HepG2 (cell line): ENCODE measurements around the gene UBAC2. TPM values are rescaled to one million over a fixed set of nuclear protein-coding genes. Genes with fewer than 3 reads are reported as not detected.

Experiments used
- ATAC-seq: fragments of 200-7000 bp; cut with Tn5 transposase; 3 replicates; pipeline ENCODE4 v1.9.1; 2020; ENCODE audit warnings: mild to moderate bottlenecking, moderate library complexity
- BruUV-seq: library from RNA; stranded (reverse); fragments of 400-500 nt; replicated peaks from 2 replicates; lab custom pipeline; 2021; lab: Mats Ljungman, UMichigan
- CTCF ChIA-PET: fragments of 300-600 bp; formaldehyde crosslinking; extraction: SDS; loops from one replicate; lab custom pipeline; 2021; ENCODE audit warnings: low total read pairs, inconsistent platforms, low intra/inter-chr PET ratio; lab: Yijun Ruan, JAX
- POLR2A ChIA-PET: fragments of 350-600 bp; sonication (Branson Sonifier 250); formaldehyde crosslinking; loops from one replicate; lab custom pipeline; 2020; ENCODE audit warnings: antibody characterized with exemption, inconsistent platforms; lab: Yijun Ruan, JAX
- DNase-seq: peaks from one replicate; pipeline ENCODE4 v3.0.0-alpha.2; 2015; ENCODE audit warnings: low spot score
- FAIRE-seq: peaks from 3 replicates; lab custom pipeline; 2011; peaks lifted over from hg19 to GRCh38; lab: Jason Lieb, UNC
- H2AFZ ChIP-seq: one replicate; pipeline ENCODE4 v1.6.1; 2011; ENCODE audit warnings: low read length, inconsistent platforms
- H3K27ac ChIP-seq: fragments of 300-600 bp; 3 replicates; pipeline ENCODE4 v1.8.0; 2011; ENCODE audit warnings: mixed run types, mild to moderate bottlenecking, mixed read lengths, low read length, inconsistent platforms; ENCODE audit not compliant: insufficient read depth; ENCODE audit errors: extremely low read length
- H3K27me3 ChIP-seq, 2 experiments: fragments of 200-600 bp in 1 of 2; 2 replicates in 1 of 2; 3 replicates in 1 of 2; pipeline versions ENCODE4 v1.6.0 to v1.8.0; 2011; ENCODE audit warnings: low read length in 2 of 2, mild to moderate bottlenecking in 2 of 2, moderate library complexity in 2 of 2, inconsistent platforms in 1 of 2; ENCODE audit not compliant: insufficient read depth in 2 of 2, control insufficient read depth in 1 of 2
- H3K36me3 ChIP-seq, 2 experiments: fragments of 200-600 bp in 1 of 2; replicated peaks in 1 of 2; 2 replicates in 1 of 2; 3 replicates in 1 of 2; pipeline versions ENCODE4 v1.5.1 to v1.8.0; 2011; ENCODE audit warnings: low read length in 2 of 2, inconsistent platforms in 1 of 2; ENCODE audit not compliant: insufficient read depth in 2 of 2, control insufficient read depth in 1 of 2
- H3K4me1 ChIP-seq: 2 replicates; pipeline ENCODE4 v1.5.1; 2012; ENCODE audit warnings: low read length, inconsistent platforms; ENCODE audit not compliant: insufficient read depth
- H3K4me2 ChIP-seq: 2 replicates; pipeline ENCODE4 v1.6.0; 2011; ENCODE audit warnings: low read depth, low read length, inconsistent platforms
- H3K4me3 ChIP-seq, 3 experiments: fragments of 200-600 bp in 1 of 3; sonication (generic), shearing (Covaris generic) in 1 of 3; replicated peaks in 1 of 3; 2 replicates each; pipeline ENCODE4 v1.5.1; 2011 to 2016; ENCODE audit warnings: low read length in 3 of 3, inconsistent platforms in 2 of 3, low read depth in 2 of 3, mild to moderate bottlenecking in 2 of 3, control low read depth in 1 of 3, mixed read lengths in 1 of 3; ENCODE audit not compliant: insufficient read depth in 1 of 3
- H3K79me2 ChIP-seq: one replicate; pipeline ENCODE4 v1.6.1; 2011; ENCODE audit warnings: low read length, inconsistent platforms; ENCODE audit not compliant: insufficient read depth
- H3K9ac ChIP-seq: 2 replicates; pipeline ENCODE4 v1.6.0; 2011; ENCODE audit warnings: mild to moderate bottlenecking, low read depth, low read length, inconsistent platforms; ENCODE audit not compliant: insufficient read depth
- H3K9me3 ChIP-seq: 2 replicates; pipeline ENCODE4 v1.5.1; 2012; ENCODE audit warnings: mild to moderate bottlenecking, low read length
- H4K20me1 ChIP-seq: 2 replicates; pipeline ENCODE4 v1.6.0; 2011; ENCODE audit warnings: inconsistent platforms, mild to moderate bottlenecking, low read length, moderate library complexity; ENCODE audit not compliant: insufficient read depth
- HNF1B ChIP-seq: sonication (generic); formaldehyde crosslinking; IDR thresholded peaks from 2 replicates; pipeline ENCODE4 v1.5.1; 2020; ENCODE audit warnings: mild to moderate bottlenecking, moderate library complexity, missing genetic modification reagents
- NCOR1 ChIP-seq: fragments of 200-600 bp; sonication (generic); IDR thresholded peaks from 2 replicates; pipeline ENCODE4 v1.7.0; 2017; ENCODE audit warnings: antibody characterized with exemption, low read length, borderline replicate concordance
- NFKB2 ChIP-seq: sonication (generic); formaldehyde crosslinking; IDR thresholded peaks from 2 replicates; pipeline ENCODE4 v1.4.0; 2020; ENCODE audit warnings: missing genetic modification reagents, borderline replicate concordance
- NR0B2 ChIP-seq: sonication (generic); formaldehyde crosslinking; IDR thresholded peaks from 2 replicates; pipeline ENCODE4 v1.4.0; 2020; ENCODE audit warnings: mild to moderate bottlenecking, missing genetic modification reagents
- RAD51 ChIP-seq: fragments of 450-650 bp; IDR thresholded peaks from 2 replicates; pipeline ENCODE4 v1.6.1; 2016; ENCODE audit warnings: borderline replicate concordance
- SMAD3 ChIP-seq: sonication (generic); formaldehyde crosslinking; IDR thresholded peaks from 2 replicates; pipeline ENCODE4 v1.4.0; 2020; ENCODE audit warnings: missing genetic modification reagents
- SRF ChIP-seq: IDR thresholded peaks from 2 replicates; pipeline ENCODE4 v1.6.1; 2011; ENCODE audit warnings: mild to moderate bottlenecking, low read depth, low read length, moderate library complexity
- STAT6 ChIP-seq: sonication (generic); formaldehyde crosslinking; IDR thresholded peaks from 2 replicates; pipeline ENCODE4 v1.4.0; 2020; ENCODE audit warnings: missing genetic modification reagents, mild to moderate bottlenecking, borderline replicate concordance
- ZBTB46 ChIP-seq: sonication (generic); formaldehyde crosslinking; IDR thresholded peaks from 2 replicates; pipeline ENCODE4 v1.4.0; 2020; ENCODE audit warnings: mild to moderate bottlenecking, missing genetic modification reagents, borderline replicate concordance
- ZMYM3 ChIP-seq: sonication (generic); formaldehyde crosslinking; IDR thresholded peaks from 2 replicates; pipeline ENCODE4 v1.5.1; 2020; ENCODE audit warnings: mild to moderate bottlenecking, missing genetic modification reagents
- ZNF121 ChIP-seq: sonication (generic); formaldehyde crosslinking; IDR thresholded peaks from 2 replicates; pipeline ENCODE4 v1.5.0; 2020; ENCODE audit warnings: mild to moderate bottlenecking, missing genetic modification reagents
- ZNF292 ChIP-seq: sonication (generic); formaldehyde crosslinking; IDR thresholded peaks from 2 replicates; pipeline ENCODE4 v1.8.1; 2022; ENCODE audit warnings: mild to moderate bottlenecking, low read depth, missing genetic modification reagents, borderline replicate concordance
- ZNF639 ChIP-seq: conservative IDR thresholded peaks from 2 replicates; pipeline ENCODE4 v1.6.1; 2018; ENCODE audit warnings: missing genetic modification reagents
- ZNF747 ChIP-seq: sonication (generic); formaldehyde crosslinking; IDR thresholded peaks from 2 replicates; pipeline ENCODE4 v1.8.1; 2023; ENCODE audit warnings: missing genetic modification reagents, mild to moderate bottlenecking, borderline replicate concordance
- ZSCAN25 ChIP-seq: sonication (generic); formaldehyde crosslinking; IDR thresholded peaks from 2 replicates; pipeline ENCODE4 v1.8.0; 2022; ENCODE audit warnings: mild to moderate bottlenecking, missing genetic modification reagents
- WGBS: methylation state at CpG from one replicate; pipeline ENCODE4 v1.1.6; 2017; ENCODE audit warnings: low lambda C conversion rate; 5-methylcytosine and 5-hydroxymethylcytosine counted together
- in situ Hi-C: cut with HindIII; loops from 2 replicates; pipeline ENCODE4 v1.10.0; 2017; ENCODE audit warnings: low pct_unique_long_range_greater_than_20kb; ENCODE audit not compliant: extremely low pct_ligation_motif_present
- intact Hi-C: fragments of 100-400 bp; cut with micrococcal nuclease; formaldehyde crosslinking; loops from one replicate; pipeline ENCODE4 v1.10.0; 2022; ENCODE audit not compliant: unreplicated experiment
- polyA plus RNA-seq, 8 experiments: library from polyadenylated mRNA; depleted of rRNA in 3 of 8; stranded (reverse) in 7 of 8; unstranded in 1 of 8; fragments of >200 nt; fragmentation: Illumina TruSeq in 4 of 8; extraction: Trizol in 4 of 8; gene quantifications; 2 replicates each; pipeline versions ENCODE4 v1.2.1 to v1.2.3, GENCODE V29; 2011 to 2016; ENCODE audit warnings: low read depth in 4 of 8, missing spikeins in 1 of 8, mixed read lengths in 1 of 8; ENCODE audit not compliant: insufficient read depth in 1 of 8
- total RNA-seq, 5 experiments: library from RNA; depleted of rRNA; stranded (reverse); fragments of >200 nt; fragmentation: Illumina TruSeq; extraction: Trizol; gene quantifications; 2 replicates each; pipeline ENCODE4 v1.2.3, GENCODE V29; 2016; ENCODE audit warnings: low read depth in 1 of 5

UBAC2 gene
- total and polyA plus RNA-seq, 2 of the 13 experiments (the other 11 are each of a cell fraction or from before 2014, with no cell fraction given) = 61.3 to 80.8 TPM

GRCh38 chr13:99398916-99399622 lies 198.4 kb downstream of the UBAC2 start (continued):
- TF ChIP-seq ZNF747 (CRISPR knock-in tag) (no peak), NR0B2 (CRISPR knock-in tag) (no peak), ZNF121 (no peak), ZBTB46 (CRISPR knock-in tag) (no peak), NCOR1 (no peak), RAD51 (no peak)
- TF ChIP-seq, all 625 proteins: peak for 0

- in situ Hi-C loops (no loop called here), intact Hi-C loops (no loop called here)
- WGBS = 57% methylated on average over 8 of the region's 8 CpGs
- Histone ChIP-seq H3K4me1 (peaks cover 13% of the 10 kb centered on the region), H3K36me3 (no peaks in the 10 kb centered on the region), H2AFZ (no peak overlapping the region), H3K79me2 (no peaks in the 10 kb centered on the region), H3K4me2 (no peak overlapping the region), H3K9ac (no peak overlapping the region), H3K4me3 (no peak overlapping the region), H4K20me1 (no peaks in the 10 kb centered on the region), H3K27ac (no peak overlapping the region), H3K27me3 (peaks cover under 1 to 14% of the 10 kb centered on the region in 2 experiments; a peak in 4 of 5 replicates), H3K9me3 (no peaks in the 10 kb centered on the region)
- ATAC-seq = no peak
- CTCF ChIA-PET = no interaction called here
- DNase-seq = no peak
- BruUV-seq = no TSS peak
- POLR2A ChIA-PET = no interaction called here
- FAIRE-seq = no peak
- TF ChIP-seq ZNF292 (CRISPR knock-in tag) = no peak
- TF ChIP-seq SRF = no peak
- TF ChIP-seq STAT6 (CRISPR knock-in tag) = no peak
- no peak for TF ChIP-seq ZNF639 (CRISPR knock-in tag)
- no peak for TF ChIP-seq SMAD3
- no peak for TF ChIP-seq NFKB2 (CRISPR knock-in tag)
- no peak for TF ChIP-seq ZMYM3 (CRISPR knock-in tag)
- TF ChIP-seq ZSCAN25 = no peak
- TF ChIP-seq HNF1B = no peak
These were observed 198.9 kb downstream of the UBAC2 start for GRCh38 chr13:99399623-99399974.
